Osteoblast (primary cell): ENCODE data around the gene ETV6. TPM values are rescaled to one million over a fixed set of nuclear protein-coding genes. Genes with fewer than 3 reads are reported as not detected.

ENCODE experiments used
- DNase-seq: peaks from one replicate; pipeline ENCODE4 v3.0.0; 2011; ENCODE audit warnings: low spot score, mixed read lengths; ENCODE audit not compliant: insufficient read length; ENCODE audit errors: missing footprints
- H2AFZ ChIP-seq: 2 replicates; pipeline ENCODE4 v1.6.0; 2011; ENCODE audit warnings: mild to moderate bottlenecking, low read length
- H3K27ac ChIP-seq: 2 replicates; pipeline ENCODE4 v1.5.1; 2011; ENCODE audit warnings: mild to moderate bottlenecking, low read depth, low read length, moderate library complexity
- H3K27me3 ChIP-seq: 2 replicates; pipeline ENCODE4 v1.6.0; 2012; ENCODE audit warnings: mild to moderate bottlenecking, control low read depth, inconsistent platforms, low read length, moderate library complexity; ENCODE audit not compliant: insufficient read depth
- H3K36me3 ChIP-seq: 2 replicates; pipeline ENCODE4 v1.5.1; 2011; ENCODE audit warnings: mild to moderate bottlenecking, low read length, control low read depth, moderate library complexity; ENCODE audit not compliant: insufficient read depth
- H3K4me1 ChIP-seq: 2 replicates; pipeline ENCODE4 v1.5.1; 2011; ENCODE audit warnings: mild to moderate bottlenecking, low read length, control low read depth, moderate library complexity; ENCODE audit not compliant: insufficient read depth
- H3K4me2 ChIP-seq: 2 replicates; pipeline ENCODE4 v1.6.0; 2011; ENCODE audit warnings: mild to moderate bottlenecking, low read length; ENCODE audit not compliant: insufficient read depth
- H3K4me3 ChIP-seq: fragments of 200-600 bp; sonication (generic); 3 replicates; pipeline ENCODE4 v1.5.1; 2012; ENCODE audit warnings: mild to moderate bottlenecking, low read length, inconsistent platforms; ENCODE audit not compliant: insufficient read depth
- H3K79me2 ChIP-seq: 2 replicates; pipeline ENCODE4 v1.6.0; 2012; ENCODE audit warnings: mild to moderate bottlenecking, low read length, control low read depth, inconsistent platforms; ENCODE audit not compliant: insufficient read depth
- H3K9me3 ChIP-seq: 2 replicates; pipeline ENCODE4 v1.5.1; 2011; ENCODE audit warnings: low read depth, low read length, control low read depth
- H4K20me1 ChIP-seq: 2 replicates; pipeline ENCODE4 v1.6.0; 2012; ENCODE audit warnings: mild to moderate bottlenecking, low read length, control low read depth; ENCODE audit not compliant: insufficient read depth
- CTCF ChIP-seq: IDR thresholded peaks from 2 replicates; pipeline ENCODE4 v1.5.1; 2011; ENCODE audit warnings: mild to moderate bottlenecking, low read depth, low read length, moderate library complexity; ENCODE audit errors: extremely low read depth
- total RNA-seq: library from RNA; depleted of rRNA; stranded (reverse); fragments of >200 nt; gene quantifications from 2 replicates; pipeline ENCODE4 v1.2.3, GENCODE V29; 2012

ETV6 gene
- total RNA-seq, 1 donor: 16.3 TPM

- Histone ChIP-seq H3K9me3 (no peaks in the 10 kb centered on the region), H3K27me3 (no peaks in the 10 kb centered on the region), H3K4me2 (peak overlapping the region; percentile 43), H3K4me3 (no peak overlapping the region), H4K20me1 (peaks cover 3% of the 10 kb centered on the region), H2AFZ (no peak overlapping the region), H3K79me2 (peaks cover 86% of the 10 kb centered on the region), H3K36me3 (no peaks in the 10 kb centered on the region), H3K27ac (peak overlapping the region; percentile 73), H3K4me1 (peaks cover 23% of the 10 kb centered on the region)
- TF ChIP-seq CTCF: no peak
- DNase-seq: no peak
These were observed 62.3 kb downstream of the ETV6 start for GRCh38 chr12:11711651-11712327.

- peaks cover 83% of the 10 kb centered on the region for H3K79me2 ChIP-seq
- TF ChIP-seq CTCF: no peak
- no peaks in the 10 kb centered on the region for H3K27me3 ChIP-seq
- H3K27ac ChIP-seq: peak overlapping the region; percentile 73
- H4K20me1 ChIP-seq: peaks cover 3% of the 10 kb centered on the region
- H2AFZ ChIP-seq: no peak overlapping the region
- DNase-seq: no peak
- H3K4me3 ChIP-seq: no peak overlapping the region
- H3K9me3 ChIP-seq: no peaks in the 10 kb centered on the region
- H3K4me1 ChIP-seq: peaks cover 30% of the 10 kb centered on the region
- no peak overlapping the region for H3K4me2 ChIP-seq
- H3K36me3 ChIP-seq: no peaks in the 10 kb centered on the region
These were observed 63.0 kb downstream of the ETV6 start for GRCh38 chr12:11712491-11712890.

- H2AFZ ChIP-seq: no peak overlapping the region
- peaks cover 82% of the 10 kb centered on the region for H3K79me2 ChIP-seq
- no peak for TF ChIP-seq CTCF
- H3K27ac ChIP-seq: no peak overlapping the region
- H3K9me3 ChIP-seq: no peaks in the 10 kb centered on the region
- H4K20me1 ChIP-seq: peaks cover 3% of the 10 kb centered on the region
- H3K4me2 ChIP-seq: no peak overlapping the region
- H3K36me3 ChIP-seq: no peaks in the 10 kb centered on the region
- no peak overlapping the region for H3K4me3 ChIP-seq
- DNase-seq: no peak
- no peaks in the 10 kb centered on the region for H3K27me3 ChIP-seq
- H3K4me1 ChIP-seq: peaks cover 37% of the 10 kb centered on the region
These were observed 63.7 kb downstream of the ETV6 start for GRCh38 chr12:11713202-11713601.

GRCh38 chr12:11714626-11715025, 65.2 kb downstream of the ETV6 start:
- no peak overlapping the region for H3K4me3 ChIP-seq
- H3K27me3 ChIP-seq: no peaks in the 10 kb centered on the region
- H3K36me3 ChIP-seq: no peaks in the 10 kb centered on the region
- no peak for TF ChIP-seq CTCF
- no peaks in the 10 kb centered on the region for H3K9me3 ChIP-seq
- H3K79me2 ChIP-seq: peaks cover 68% of the 10 kb centered on the region
- H3K4me2 ChIP-seq: no peak overlapping the region
- no peak overlapping the region for H2AFZ ChIP-seq
- peaks cover 44% of the 10 kb centered on the region for H3K4me1 ChIP-seq
- no peak for DNase-seq
- peaks cover 3% of the 10 kb centered on the region for H4K20me1 ChIP-seq
- no peak overlapping the region for H3K27ac ChIP-seq
